Activated CD4-positive, CD25-positive, alpha-beta regulatory T cell treated with anti-CD3 and anti-CD28 coated beads, Interleukin-2, amount 50 U/mL, for 24 hours (primary cell): ENCODE data around the gene RPS17.
"Not testable (repeated sequence)": the region's sequence is repeated elsewhere in the genome, so short reads cannot be mapped to it uniquely, and the experiment has no call there.

Source experiments
- ATAC-seq, 2 donors: fragments of 150-1000 bp; cut with Tn5 transposase; one replicate each; pipeline ENCODE4 v1.10.0; 2021; ENCODE audit warnings: mild to moderate bottlenecking in 1 of 2, moderate library complexity in 1 of 2

The RPS17 gene

GRCh38 chr15:82505842-82506241 is 34.4 kb downstream of the RPS17 start:
- not testable (repeated sequence) for ATAC-seq

- not testable (repeated sequence) for ATAC-seq
Observed at GRCh38 chr15:82504074-82504473, 36.2 kb downstream of the RPS17 start.

- peak; percentile 60 to 78 for ATAC-seq
Observed at GRCh38 chr15:82502700-82503339, 37.4 kb downstream of the RPS17 start.

- ATAC-seq, result not testable (repeated sequence)
Observed at GRCh38 chr15:82500772-82501171, 39.5 kb downstream of the RPS17 start.

- ATAC-seq, result not testable (repeated sequence)
Observed at GRCh38 chr15:82497978-82498377, 42.3 kb downstream of the RPS17 start.

GRCh38 chr15:82488250-82488649 is 52.0 kb downstream of the RPS17 start:
- ATAC-seq, result not testable (repeated sequence)

GRCh38 chr15:82487045-82487444 is 53.2 kb downstream of the RPS17 start:
- ATAC-seq, result not testable (repeated sequence)
